GM21526 (cell line): ENCODE results near the gene SEC61A1.

Source experiments
- ATAC-seq: cut with Tn5 transposase; IDR thresholded peaks from one replicate; pipeline ENCODE4 v1.9.1; 2021; ENCODE audit warnings: moderate library complexity; ENCODE audit not compliant: unreplicated experiment, low FRiP score

SEC61A1 gene

GRCh38 chr3:128076483-128077201 lies 24.4 kb downstream of the SEC61A1 start:
- ATAC-seq: no peak

- ATAC-seq: no peak
These were observed 25.0 kb downstream of the SEC61A1 start for GRCh38 chr3:128077202-128077624.

GRCh38 chr3:128077665-128078064 lies 25.4 kb downstream of the SEC61A1 start:
- ATAC-seq: no peak

- ATAC-seq: no peak
These were observed 26.1 kb downstream of the SEC61A1 start for GRCh38 chr3:128078322-128078721.

- ATAC-seq: no peak
These were observed 26.6 kb downstream of the SEC61A1 start for GRCh38 chr3:128078875-128079274.

GRCh38 chr3:128079823-128080222 lies 27.6 kb downstream of the SEC61A1 start:
- no peak for ATAC-seq

- ATAC-seq: no peak
These were observed 28.3 kb downstream of the SEC61A1 start for GRCh38 chr3:128080323-128081080.

- ATAC-seq: no peak
These were observed 29.0 kb downstream of the SEC61A1 start for GRCh38 chr3:128081226-128081625.

- no peak for ATAC-seq
These were observed 29.6 kb downstream of the SEC61A1 start for GRCh38 chr3:128081846-128082245.

GRCh38 chr3:128082546-128082945 lies 30.3 kb downstream of the SEC61A1 start:
- no peak for ATAC-seq

- ATAC-seq: no peak
These were observed 31.2 kb downstream of the SEC61A1 start for GRCh38 chr3:128083396-128083795.

GRCh38 chr3:128083980-128084674 lies 31.9 kb downstream of the SEC61A1 start:
- no peak for ATAC-seq

- no peak for ATAC-seq
These were observed 32.4 kb downstream of the SEC61A1 start for GRCh38 chr3:128084675-128085021.

- ATAC-seq: no peak
These were observed 36.9 kb downstream of the SEC61A1 start for GRCh38 chr3:128089135-128089534.

GRCh38 chr3:128091586-128091985 lies 39.3 kb downstream of the SEC61A1 start:
- no peak for ATAC-seq

GRCh38 chr3:128094295-128095151 lies 42.3 kb downstream of the SEC61A1 start:
- no peak for ATAC-seq

- ATAC-seq: peak; percentile 65
These were observed 43.0 kb downstream of the SEC61A1 start for GRCh38 chr3:128095222-128095703.

GRCh38 chr3:128098234-128098633 lies 46.0 kb downstream of the SEC61A1 start:
- ATAC-seq: no peak

- ATAC-seq: no peak
These were observed 47.9 kb downstream of the SEC61A1 start for GRCh38 chr3:128100161-128100560.

GRCh38 chr3:128100638-128101037 lies 48.4 kb downstream of the SEC61A1 start:
- no peak for ATAC-seq
